ENCODE data around the gene TUBG1. TPM values are rescaled to one million over a fixed set of nuclear protein-coding genes. Genes with fewer than 3 reads are reported as not detected.

The TUBG1 gene
- total and polyA plus RNA-seq, 2 of the 8 experiments (the other 6 are each of a cell fraction or from before 2014, with no cell fraction given): 109 to 208 TPM

GRCh38 chr17:42571435-42572225, 37.9 kb upstream of the TUBG1 start:
- Histone ChIP-seq H3K9me3 (ENCODE audit: insufficient read depth in 2 of 2, low read depth in 1 of 2, low read length in 1 of 2) (no peaks in the 10 kb centered on the region), H2AFZ (ENCODE audit: low read length) (no peak overlapping the region), H4K8ac (ENCODE audit: extremely low read depth, insufficient read depth, low read length) (no peak overlapping the region; the same call in 1 of the 2 replicates), H2BK120ac (replicated peaks; ENCODE audit: low read depth, low read length) (no peak overlapping the region), H3K4me2 (ENCODE audit: insufficient read depth in 1 of 2, low read depth in 2 of 2, low read length in 2 of 2) (no peak overlapping the region), H2BK5ac (ENCODE audit: low read depth, low read length) (no peak overlapping the region), H3K27me3 (replicated peaks in 1 of 4; ENCODE audit: control insufficient read depth in 3 of 4, extremely low read depth in 1 of 4, insufficient read depth in 3 of 4, low read length in 3 of 4) (no peaks in the 10 kb centered on the region), H3K18ac (ENCODE audit: extremely low read depth, low read length) (no peak overlapping the region), H4K20me1 (replicated peaks in 1 of 2; ENCODE audit: control insufficient read depth in 1 of 2, insufficient read depth in 2 of 2, low read length in 2 of 2) (peaks cover 0 to 1% of the 10 kb centered on the region in 2 experiments), H3K4me3 (ENCODE audit: extremely low read depth in 1 of 4, insufficient read depth in 2 of 4, low read depth in 3 of 4, low read length in 4 of 4) (no peak overlapping the region), H3K23me2 (ENCODE audit: low read depth, low read length) (peaks cover 8% of the 10 kb centered on the region), H3K79me2 (ENCODE audit: control insufficient read depth in 1 of 2, insufficient read depth in 2 of 2, low read length in 2 of 2) (peaks cover 0 to 17% of the 10 kb centered on the region in 2 experiments; a peak in 3 of 4 replicates), H3K9ac (replicated peaks in 1 of 4; ENCODE audit: extremely low read depth in 1 of 4, low read depth in 3 of 4, low read length in 3 of 4) (no peak overlapping the region; a peak in 2 of 7 replicates), H3K4me1 (replicated peaks in 1 of 4; ENCODE audit: control insufficient read depth in 3 of 4, insufficient read depth in 4 of 4, low read length in 3 of 4) (peaks cover 0 to 7% (median 1%) of the 10 kb centered on the region in 4 experiments; a peak in 3 of 7 replicates), H4K91ac (replicated peaks; ENCODE audit: insufficient read length, low read length) (no peak overlapping the region), H3K36me3 (ENCODE audit: control insufficient read depth in 2 of 4, insufficient read depth in 4 of 4, low read length in 3 of 4) (peaks cover 44 to 59% (median 55%) of the 10 kb centered on the region in 4 experiments), H3K23ac (ENCODE audit: insufficient read length) (no peak overlapping the region), H3K4ac (replicated peaks; ENCODE audit: insufficient read length, low read depth, low read length) (no peak overlapping the region), H3K27ac (ENCODE audit: low read depth, low read length) (no peak overlapping the region), H2BK20ac (ENCODE audit: low read length) (no peak overlapping the region), H3K14ac (ENCODE audit: insufficient read length) (no peak overlapping the region), H3K79me1 (ENCODE audit: low read depth, low read length) (0 out of 2 replicates have a peak, but pooled peaks cover 3% of the 10 kb centered on the region), H2BK15ac (ENCODE audit: low read length) (no peak overlapping the region), H4K5ac (ENCODE audit: insufficient read length, low read depth, low read length) (no peak overlapping the region), H3K56ac (replicated peaks; ENCODE audit: insufficient read length, low read depth, low read length) (no peak overlapping the region), H2AK5ac (ENCODE audit: low read depth, low read length) (no peak overlapping the region), H2BK12ac (ENCODE audit: low read depth, low read length) (no peak overlapping the region)
- DNase-seq (ENCODE audit: low read depth in 1 of 2, low spot score in 2 of 2) (no peak), FAIRE-seq (no peak)
- POLR2A ChIA-PET (ENCODE audit: partially characterized antibody): interaction anchor here (0.6 to 1.3 kb wide), 5 partner anchors 9 to 353 kb away, joined by 3 read pairs; no protein-coding TSS in a partner anchor
- CTCF ChIA-PET (ENCODE audit: partially characterized antibody): interaction anchor here (0.9 to 1.1 kb wide), 3 partner anchors 15 to 246 kb away, joined by 3 to 4 read pairs (median 3); no protein-coding TSS in a partner anchor
- no peak for TF ChIP-seq MAFK (IDR thresholded peaks at IDR 0.05; ENCODE audit: low read depth, low read length)
- TF ChIP-seq TAF1 (IDR thresholded peaks at IDR 0.05; ENCODE audit: low read depth, low read length): no peak
- TF ChIP-seq POLR2AphosphoS5 (IDR thresholded peaks at IDR 0.05; ENCODE audit: low read depth, low read length): peak; percentile 50; the same call in 1 of the 2 replicates
- TF ChIP-seq RFX5 (IDR thresholded peaks at IDR 0.05; ENCODE audit: borderline replicate concordance, low read depth, low read length): no peak
- no peak for TF ChIP-seq SUZ12 (IDR thresholded peaks at IDR 0.05; ENCODE audit: low read length)
- WGBS, 2 experiments (ENCODE audit: extremely low coverage in 1 of 2, insufficient coverage in 1 of 2, insufficient read length in 1 of 2, insufficient replicate concordance in 2 of 2, low coverage in 1 of 2, low lambda C conversion rate in 2 of 2, missing lambda C conversion rate in 1 of 2): 92% methylated on average over 12 of the region's 12 CpGs; no CpG with 5 or more reads in 1 of the 2 experiments

All from H1 (cell line).